Spleen (tissue), 7 donors: Measurements from ENCODE around the gene NME4.

Experiments
- POLR2A ChIP-seq, 3 donors: fragments of 450-650 bp; IDR thresholded peaks; one replicate each; pipeline ENCODE4 v1.5.1; 2017; ENCODE audit warnings: antibody characterized with exemption in 3 of 3, mild to moderate bottlenecking in 1 of 3
- TF ChIP-seq, protein P1 (sequence below), 11 experiments: fragments of 200-600 bp in 7 of 11; fragments of 450-650 bp in 4 of 11; sonication (generic) in 4 of 11; IDR thresholded peaks in 8 of 11; conservative IDR thresholded peaks in 3 of 11; 1 replicate in 7 of 11; 2 replicates in 4 of 11; pipeline versions ENCODE4 v1.4.0 to v1.8.0; 2016 to 2021; ENCODE audit warnings: antibody characterized with exemption in 11 of 11, inconsistent platforms in 4 of 11, mild to moderate bottlenecking in 1 of 11
- donor health status: DM: no; HTN: no; CAD: no; lungs with moderate emphysema.
- donor health status: DM: no; HTN: no; CAD: no.
- donor health status: DM: no; HTN: no; CAD: no.

GRCh38 chr16:360698-361336, 36.2 kb upstream of the NME4 start:
- TF ChIP-seq, protein P1, sequence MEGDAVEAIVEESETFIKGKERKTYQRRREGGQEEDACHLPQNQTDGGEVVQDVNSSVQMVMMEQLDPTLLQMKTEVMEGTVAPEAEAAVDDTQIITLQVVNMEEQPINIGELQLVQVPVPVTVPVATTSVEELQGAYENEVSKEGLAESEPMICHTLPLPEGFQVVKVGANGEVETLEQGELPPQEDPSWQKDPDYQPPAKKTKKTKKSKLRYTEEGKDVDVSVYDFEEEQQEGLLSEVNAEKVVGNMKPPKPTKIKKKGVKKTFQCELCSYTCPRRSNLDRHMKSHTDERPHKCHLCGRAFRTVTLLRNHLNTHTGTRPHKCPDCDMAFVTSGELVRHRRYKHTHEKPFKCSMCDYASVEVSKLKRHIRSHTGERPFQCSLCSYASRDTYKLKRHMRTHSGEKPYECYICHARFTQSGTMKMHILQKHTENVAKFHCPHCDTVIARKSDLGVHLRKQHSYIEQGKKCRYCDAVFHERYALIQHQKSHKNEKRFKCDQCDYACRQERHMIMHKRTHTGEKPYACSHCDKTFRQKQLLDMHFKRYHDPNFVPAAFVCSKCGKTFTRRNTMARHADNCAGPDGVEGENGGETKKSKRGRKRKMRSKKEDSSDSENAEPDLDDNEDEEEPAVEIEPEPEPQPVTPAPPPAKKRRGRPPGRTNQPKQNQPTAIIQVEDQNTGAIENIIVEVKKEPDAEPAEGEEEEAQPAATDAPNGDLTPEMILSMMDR (IDR thresholded peaks at IDR 0.05 in 8 of 11, conservative IDR thresholded peaks at IDR 0.05 in 3 of 11) = no peak
- no peak for TF ChIP-seq POLR2A (IDR thresholded peaks at IDR 0.05)
